ENCODE measurements around the gene AXDND1.

- TF ChIP-seq, protein P1, sequence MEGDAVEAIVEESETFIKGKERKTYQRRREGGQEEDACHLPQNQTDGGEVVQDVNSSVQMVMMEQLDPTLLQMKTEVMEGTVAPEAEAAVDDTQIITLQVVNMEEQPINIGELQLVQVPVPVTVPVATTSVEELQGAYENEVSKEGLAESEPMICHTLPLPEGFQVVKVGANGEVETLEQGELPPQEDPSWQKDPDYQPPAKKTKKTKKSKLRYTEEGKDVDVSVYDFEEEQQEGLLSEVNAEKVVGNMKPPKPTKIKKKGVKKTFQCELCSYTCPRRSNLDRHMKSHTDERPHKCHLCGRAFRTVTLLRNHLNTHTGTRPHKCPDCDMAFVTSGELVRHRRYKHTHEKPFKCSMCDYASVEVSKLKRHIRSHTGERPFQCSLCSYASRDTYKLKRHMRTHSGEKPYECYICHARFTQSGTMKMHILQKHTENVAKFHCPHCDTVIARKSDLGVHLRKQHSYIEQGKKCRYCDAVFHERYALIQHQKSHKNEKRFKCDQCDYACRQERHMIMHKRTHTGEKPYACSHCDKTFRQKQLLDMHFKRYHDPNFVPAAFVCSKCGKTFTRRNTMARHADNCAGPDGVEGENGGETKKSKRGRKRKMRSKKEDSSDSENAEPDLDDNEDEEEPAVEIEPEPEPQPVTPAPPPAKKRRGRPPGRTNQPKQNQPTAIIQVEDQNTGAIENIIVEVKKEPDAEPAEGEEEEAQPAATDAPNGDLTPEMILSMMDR (IDR thresholded peaks at IDR 0.05; ENCODE audit: low read length) = no peak
- TF ChIP-seq EZH2 (optimal IDR thresholded peaks at IDR 0.05; ENCODE audit: low read depth, low read length) (no peak), EZH2phosphoT487 (IDR thresholded peaks at IDR 0.05; ENCODE audit: low read length) (no peak)
These were observed 110.7 kb downstream of the AXDND1 start for GRCh38 chr1:179476484-179476883.

All from MM.1S (cell line).